ENCODE results near the gene PDXDC1. TPM values are rescaled to one million over a fixed set of nuclear protein-coding genes. Genes with fewer than 3 reads are reported as not detected.
"Not testable (repeated sequence)": the region's sequence is repeated elsewhere in the genome, so short reads cannot be mapped to it uniquely, and the experiment has no call there.

The PDXDC1 gene
- total RNA-seq, 1 donor from 2014 or later = 107 TPM

GRCh38 chr16:14978908-14979307 is 4.1 kb downstream of the PDXDC1 start:
- Mint-ChIP-seq H3K4me1 (ENCODE audit: unreplicated experiment) (peaks cover 42% of the 10 kb centered on the region), H3K27ac (ENCODE audit: unreplicated experiment) (peak overlapping the region; percentile 7)
- not testable (repeated sequence) for H3K4me3 Mint-ChIP-seq (ENCODE audit: unreplicated experiment); DNase-seq (ENCODE audit: extremely low spot score, unreplicated experiment); H3K36me3 Mint-ChIP-seq (ENCODE audit: unreplicated experiment); H3K27me3 Mint-ChIP-seq (ENCODE audit: unreplicated experiment); H3K9me3 Mint-ChIP-seq (ENCODE audit: unreplicated experiment)

GRCh38 chr16:14981234-14981633 is 6.4 kb downstream of the PDXDC1 start:
- not testable (repeated sequence) for DNase-seq (ENCODE audit: extremely low spot score, unreplicated experiment); H3K9me3 Mint-ChIP-seq (ENCODE audit: unreplicated experiment); H3K4me3 Mint-ChIP-seq (ENCODE audit: unreplicated experiment); H3K36me3 Mint-ChIP-seq (ENCODE audit: unreplicated experiment); H3K27ac Mint-ChIP-seq (ENCODE audit: unreplicated experiment); H3K27me3 Mint-ChIP-seq (ENCODE audit: unreplicated experiment)
- H3K4me1 Mint-ChIP-seq (ENCODE audit: unreplicated experiment) = peaks cover 35% of the 10 kb centered on the region

DNA sequence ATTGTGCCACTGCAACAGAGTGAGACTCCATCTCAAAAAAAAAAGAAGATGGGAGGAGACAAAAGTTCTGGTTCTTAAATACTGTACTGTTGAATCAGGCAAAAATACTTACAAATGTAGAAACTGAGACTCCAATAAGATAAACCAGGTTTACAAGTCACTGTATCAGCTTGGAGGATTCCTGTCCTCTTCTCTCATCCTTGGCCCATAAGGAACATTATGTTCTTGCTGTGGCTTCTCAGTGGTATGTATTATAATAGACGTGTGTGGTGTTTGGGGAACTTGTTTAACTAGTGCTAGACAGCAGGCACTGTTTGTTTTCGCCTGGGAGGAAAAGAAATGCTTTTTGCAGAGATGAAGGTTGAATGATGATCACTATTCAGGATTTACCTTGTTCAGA is 7.7 kb downstream of the PDXDC1 start:
- H3K9me3 Mint-ChIP-seq (ENCODE audit: unreplicated experiment); H3K4me3 Mint-ChIP-seq (ENCODE audit: unreplicated experiment); H3K27me3 Mint-ChIP-seq (ENCODE audit: unreplicated experiment); DNase-seq (ENCODE audit: extremely low spot score, unreplicated experiment): not testable (repeated sequence)
- peaks cover 22% of the 10 kb centered on the region for H3K4me1 Mint-ChIP-seq (ENCODE audit: unreplicated experiment)
- H3K27ac Mint-ChIP-seq (ENCODE audit: unreplicated experiment) = peak overlapping the region; percentile 50
- H3K36me3 Mint-ChIP-seq (ENCODE audit: unreplicated experiment) = peaks cover 13% of the 10 kb centered on the region

- not testable (repeated sequence) for H3K4me3 Mint-ChIP-seq (ENCODE audit: unreplicated experiment); H3K27ac Mint-ChIP-seq (ENCODE audit: unreplicated experiment); H3K4me1 Mint-ChIP-seq (ENCODE audit: unreplicated experiment); H3K27me3 Mint-ChIP-seq (ENCODE audit: unreplicated experiment); H3K9me3 Mint-ChIP-seq (ENCODE audit: unreplicated experiment)
- peaks cover 34% of the 10 kb centered on the region for H3K36me3 Mint-ChIP-seq (ENCODE audit: unreplicated experiment)
- peak; percentile 84 for DNase-seq (ENCODE audit: extremely low spot score, unreplicated experiment)
Observed at GRCh38 chr16:14988092-14988491, 13.3 kb downstream of the PDXDC1 start.

DNA sequence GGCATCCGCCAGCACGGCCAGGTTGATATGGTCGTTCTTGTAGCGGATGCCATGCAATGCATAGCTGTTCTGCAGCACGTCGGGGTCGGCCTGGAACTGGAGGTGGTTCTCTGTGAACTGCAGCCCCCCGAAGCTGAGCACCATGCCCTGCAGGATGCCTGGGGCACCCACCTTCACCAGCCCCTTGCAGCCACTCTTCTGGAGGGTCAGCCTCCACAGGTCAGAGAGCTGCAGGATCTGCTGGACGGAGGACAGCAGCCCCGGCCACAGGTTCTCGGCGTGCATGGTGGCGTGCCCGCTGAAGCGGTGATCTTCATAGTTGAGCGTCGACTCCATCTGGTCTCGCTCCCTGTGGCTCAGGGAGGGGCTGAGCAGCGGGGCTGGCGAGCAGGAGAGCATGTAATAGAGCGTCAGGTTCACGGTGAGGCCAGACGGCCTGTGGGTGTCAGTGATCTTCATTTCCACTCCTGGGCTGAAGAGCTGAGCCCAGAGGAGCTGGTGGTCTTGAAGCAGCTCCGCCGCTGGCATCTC is 13.9 kb downstream of the PDXDC1 start:
- H3K36me3 Mint-ChIP-seq (ENCODE audit: unreplicated experiment) = peaks cover 37% of the 10 kb centered on the region
- H3K4me3 Mint-ChIP-seq (ENCODE audit: unreplicated experiment); H3K27ac Mint-ChIP-seq (ENCODE audit: unreplicated experiment); H3K4me1 Mint-ChIP-seq (ENCODE audit: unreplicated experiment); H3K9me3 Mint-ChIP-seq (ENCODE audit: unreplicated experiment); H3K27me3 Mint-ChIP-seq (ENCODE audit: unreplicated experiment): not testable (repeated sequence)
- peak; percentile 87 for DNase-seq (ENCODE audit: extremely low spot score, unreplicated experiment)

DNA sequence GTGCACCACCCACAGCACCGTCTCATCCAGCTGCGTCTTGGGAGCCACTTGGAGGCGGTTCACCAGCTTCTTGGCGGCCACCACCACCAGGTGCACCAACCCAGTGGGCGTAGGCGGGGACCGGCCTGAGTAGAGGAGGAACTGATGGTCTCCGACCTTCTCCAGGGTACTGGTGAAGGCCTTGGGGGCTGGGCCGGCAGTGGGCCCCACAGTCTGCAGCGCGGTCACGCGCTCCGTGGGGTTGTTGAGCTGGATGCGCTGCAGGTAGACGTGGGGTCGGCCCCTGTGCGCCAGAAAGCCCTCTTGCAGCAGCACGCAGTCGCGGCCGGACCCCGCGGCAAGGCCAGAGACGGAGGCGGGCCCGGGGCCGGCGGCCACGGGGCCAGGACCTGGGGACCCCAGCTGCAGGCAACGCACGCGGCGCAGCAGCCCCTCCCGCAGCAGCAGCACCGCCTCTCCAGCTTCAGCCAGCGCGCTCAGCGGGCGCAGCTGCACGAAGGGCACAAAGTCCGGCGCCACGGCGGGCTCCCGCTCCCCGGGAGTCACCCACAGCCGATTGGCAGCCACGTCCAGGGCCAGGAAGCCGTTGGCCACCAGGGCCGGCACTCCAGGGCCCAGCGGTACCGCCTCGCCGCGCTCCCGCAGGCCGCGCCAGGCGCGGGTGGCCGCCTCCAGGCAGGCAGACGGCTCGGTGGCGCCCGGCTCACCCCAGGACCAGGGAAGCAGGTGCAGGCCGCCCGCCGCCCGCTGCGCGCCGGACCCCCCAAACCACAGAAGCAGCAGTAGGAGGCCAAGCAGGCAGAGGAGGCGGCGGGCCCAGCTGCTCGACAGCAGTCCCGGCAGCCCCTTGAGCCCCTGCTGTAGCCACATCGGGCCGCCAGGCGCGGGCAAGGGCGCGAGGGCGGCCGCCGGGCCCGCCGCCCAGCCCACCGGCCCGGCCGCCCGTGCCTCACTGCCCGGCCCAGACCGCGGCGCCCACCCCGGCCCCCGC is 14.8 kb downstream of the PDXDC1 start:
- peaks cover 43% of the 10 kb centered on the region for H3K36me3 Mint-ChIP-seq (ENCODE audit: unreplicated experiment)
- H3K4me3 Mint-ChIP-seq (ENCODE audit: unreplicated experiment); H3K27ac Mint-ChIP-seq (ENCODE audit: unreplicated experiment); H3K4me1 Mint-ChIP-seq (ENCODE audit: unreplicated experiment); H3K9me3 Mint-ChIP-seq (ENCODE audit: unreplicated experiment); H3K27me3 Mint-ChIP-seq (ENCODE audit: unreplicated experiment): not testable (repeated sequence)
- peak; percentile 85 for DNase-seq (ENCODE audit: extremely low spot score, unreplicated experiment)

DNA sequence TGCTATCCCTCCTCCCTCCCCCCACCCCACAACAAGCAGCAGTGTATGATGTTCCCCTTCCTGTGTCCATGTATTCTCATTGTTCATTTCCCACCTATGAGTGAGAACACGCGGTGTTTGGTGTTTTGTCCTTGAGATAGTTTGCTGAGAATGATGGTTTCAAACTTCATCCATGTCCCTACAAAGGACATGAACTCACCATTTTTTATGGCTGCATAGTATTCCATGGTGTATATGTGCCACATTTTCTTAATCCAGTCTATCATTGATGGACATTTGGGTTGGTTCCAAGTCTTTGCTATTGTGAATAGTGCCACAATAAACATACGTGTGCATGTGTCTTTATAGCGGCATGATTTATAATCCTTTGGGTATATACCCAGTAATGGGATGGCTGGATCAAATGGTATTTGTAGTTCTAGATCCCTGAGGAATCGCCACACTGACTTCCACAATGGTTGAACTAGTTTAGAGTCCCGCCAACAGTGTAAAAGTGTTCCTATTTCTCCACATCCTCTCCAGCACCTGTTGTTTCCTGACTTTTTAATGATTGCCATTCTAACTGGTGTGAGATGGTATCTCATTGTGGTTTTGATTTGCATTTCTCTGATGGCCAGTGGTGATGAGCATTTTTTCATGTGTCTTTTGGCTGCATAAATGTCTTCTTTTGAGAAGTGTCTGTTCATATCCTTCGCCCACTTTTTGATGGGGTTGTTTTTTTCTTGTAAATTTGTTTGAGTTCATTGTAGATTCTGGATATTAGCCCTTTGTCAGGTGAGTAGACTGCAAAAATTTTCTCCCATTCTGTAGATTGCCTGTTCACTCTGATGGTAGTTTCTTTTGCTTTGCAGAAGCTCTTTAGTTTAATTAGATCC is 18.7 kb downstream of the PDXDC1 start:
- not testable (repeated sequence) for H3K9me3 Mint-ChIP-seq (ENCODE audit: unreplicated experiment); DNase-seq (ENCODE audit: extremely low spot score, unreplicated experiment); H3K27ac Mint-ChIP-seq (ENCODE audit: unreplicated experiment); H3K4me3 Mint-ChIP-seq (ENCODE audit: unreplicated experiment); H3K27me3 Mint-ChIP-seq (ENCODE audit: unreplicated experiment)
- Mint-ChIP-seq H3K4me1 (ENCODE audit: unreplicated experiment) (peaks cover 26% of the 10 kb centered on the region), H3K36me3 (ENCODE audit: unreplicated experiment) (peaks cover 30% of the 10 kb centered on the region)

DNA sequence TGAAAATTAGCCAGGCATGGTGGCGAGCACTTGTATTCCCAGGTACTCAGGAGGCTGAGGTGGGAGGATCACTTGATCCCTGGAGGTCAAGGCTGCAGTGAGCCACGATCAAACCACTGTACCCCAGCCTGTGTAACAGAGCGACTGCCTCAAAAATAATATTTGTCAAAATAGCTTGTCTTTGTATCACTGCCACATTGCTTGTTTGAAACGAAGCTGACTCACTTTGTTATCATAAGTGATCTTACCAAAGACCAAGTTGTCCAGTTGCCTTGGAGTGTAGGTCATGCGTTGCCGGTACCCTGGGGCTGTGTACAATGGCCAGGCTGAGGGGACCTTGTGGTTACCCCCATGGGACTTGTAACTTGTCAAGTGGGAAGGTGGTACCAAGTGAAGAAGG is 21.9 kb downstream of the PDXDC1 start:
- DNase-seq (ENCODE audit: extremely low spot score, unreplicated experiment) = peak; percentile 72
- not testable (repeated sequence) for H3K27me3 Mint-ChIP-seq (ENCODE audit: unreplicated experiment); H3K9me3 Mint-ChIP-seq (ENCODE audit: unreplicated experiment); H3K4me3 Mint-ChIP-seq (ENCODE audit: unreplicated experiment)
- Mint-ChIP-seq H3K36me3 (ENCODE audit: unreplicated experiment) (peaks cover 33% of the 10 kb centered on the region), H3K4me1 (ENCODE audit: unreplicated experiment) (peaks cover 20% of the 10 kb centered on the region), H3K27ac (ENCODE audit: unreplicated experiment) (peak overlapping the region; percentile 67)

GRCh38 chr16:14998300-14998699 is 23.5 kb downstream of the PDXDC1 start:
- Mint-ChIP-seq H3K4me1 (ENCODE audit: unreplicated experiment) (peaks cover 20% of the 10 kb centered on the region), H3K36me3 (ENCODE audit: unreplicated experiment) (peaks cover 32% of the 10 kb centered on the region)
- not testable (repeated sequence) for H3K27ac Mint-ChIP-seq (ENCODE audit: unreplicated experiment); H3K4me3 Mint-ChIP-seq (ENCODE audit: unreplicated experiment); H3K9me3 Mint-ChIP-seq (ENCODE audit: unreplicated experiment); H3K27me3 Mint-ChIP-seq (ENCODE audit: unreplicated experiment)
- peak; percentile 81 for DNase-seq (ENCODE audit: extremely low spot score, unreplicated experiment)

DNA sequence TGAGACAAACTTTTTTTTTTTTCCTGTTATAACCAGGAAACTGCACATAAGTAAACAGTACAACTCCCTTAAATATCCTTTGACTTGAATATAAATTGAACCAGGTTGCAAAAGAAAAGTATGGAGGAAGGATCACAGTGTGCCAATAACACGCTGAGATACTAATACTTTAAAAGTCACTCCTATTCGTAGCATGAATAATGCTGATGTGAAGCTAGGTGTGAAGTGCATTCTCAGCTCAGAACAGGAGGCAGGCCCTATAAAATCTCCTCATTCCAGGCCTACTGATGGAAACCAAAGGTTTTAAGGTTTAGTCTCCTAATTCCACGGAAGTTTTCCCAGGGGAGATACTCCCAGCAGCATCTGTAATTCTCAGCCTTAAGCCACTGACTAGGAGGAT is 25.0 kb downstream of the PDXDC1 start:
- H3K36me3 Mint-ChIP-seq (ENCODE audit: unreplicated experiment) = peaks cover 30% of the 10 kb centered on the region
- not testable (repeated sequence) for H3K9me3 Mint-ChIP-seq (ENCODE audit: unreplicated experiment); H3K4me3 Mint-ChIP-seq (ENCODE audit: unreplicated experiment); DNase-seq (ENCODE audit: extremely low spot score, unreplicated experiment); H3K27me3 Mint-ChIP-seq (ENCODE audit: unreplicated experiment); H3K27ac Mint-ChIP-seq (ENCODE audit: unreplicated experiment)
- H3K4me1 Mint-ChIP-seq (ENCODE audit: unreplicated experiment) = peaks cover 20% of the 10 kb centered on the region

DNA sequence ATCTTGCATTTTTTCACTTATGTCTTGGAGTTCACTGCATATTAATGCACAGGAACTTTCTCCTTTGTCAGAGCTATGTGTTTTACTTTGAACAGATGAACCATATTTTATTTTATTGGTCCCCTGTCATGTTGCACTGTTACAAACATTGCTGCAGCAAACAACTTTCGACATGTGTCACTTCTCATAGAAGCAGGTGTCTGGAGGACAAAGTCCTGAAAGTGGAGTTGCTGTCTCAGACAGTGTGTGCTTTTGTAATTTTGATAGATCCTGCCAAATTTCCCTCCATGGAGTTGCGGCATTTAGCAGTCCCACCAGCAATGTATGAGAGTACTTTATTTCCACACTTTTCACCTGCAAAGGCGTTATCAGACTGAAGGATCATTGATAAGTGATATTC is 27.6 kb downstream of the PDXDC1 start:
- H3K9me3 Mint-ChIP-seq (ENCODE audit: unreplicated experiment); H3K27me3 Mint-ChIP-seq (ENCODE audit: unreplicated experiment); DNase-seq (ENCODE audit: extremely low spot score, unreplicated experiment); H3K4me3 Mint-ChIP-seq (ENCODE audit: unreplicated experiment); H3K27ac Mint-ChIP-seq (ENCODE audit: unreplicated experiment); H3K4me1 Mint-ChIP-seq (ENCODE audit: unreplicated experiment): not testable (repeated sequence)
- peaks cover 49% of the 10 kb centered on the region for H3K36me3 Mint-ChIP-seq (ENCODE audit: unreplicated experiment)
